ENCODE measurements around the gene IQCH.

- TF ChIP-seq CTCF (IDR thresholded peaks at IDR 0.05) (no peak), POLR2A (IDR thresholded peaks at IDR 0.05) (no peak), EP300 (IDR thresholded peaks at IDR 0.05) (no peak)
Observed at GRCh38 chr15:67509918-67510317, 255.3 kb downstream of the IQCH start.
